ENCODE measurements around the gene RARB. TPM values are rescaled to one million over a fixed set of nuclear protein-coding genes. Genes with fewer than 3 reads are reported as not detected.

RARB gene
- total RNA-seq, 1 experiment from 2014 or later: not detected

DNA sequence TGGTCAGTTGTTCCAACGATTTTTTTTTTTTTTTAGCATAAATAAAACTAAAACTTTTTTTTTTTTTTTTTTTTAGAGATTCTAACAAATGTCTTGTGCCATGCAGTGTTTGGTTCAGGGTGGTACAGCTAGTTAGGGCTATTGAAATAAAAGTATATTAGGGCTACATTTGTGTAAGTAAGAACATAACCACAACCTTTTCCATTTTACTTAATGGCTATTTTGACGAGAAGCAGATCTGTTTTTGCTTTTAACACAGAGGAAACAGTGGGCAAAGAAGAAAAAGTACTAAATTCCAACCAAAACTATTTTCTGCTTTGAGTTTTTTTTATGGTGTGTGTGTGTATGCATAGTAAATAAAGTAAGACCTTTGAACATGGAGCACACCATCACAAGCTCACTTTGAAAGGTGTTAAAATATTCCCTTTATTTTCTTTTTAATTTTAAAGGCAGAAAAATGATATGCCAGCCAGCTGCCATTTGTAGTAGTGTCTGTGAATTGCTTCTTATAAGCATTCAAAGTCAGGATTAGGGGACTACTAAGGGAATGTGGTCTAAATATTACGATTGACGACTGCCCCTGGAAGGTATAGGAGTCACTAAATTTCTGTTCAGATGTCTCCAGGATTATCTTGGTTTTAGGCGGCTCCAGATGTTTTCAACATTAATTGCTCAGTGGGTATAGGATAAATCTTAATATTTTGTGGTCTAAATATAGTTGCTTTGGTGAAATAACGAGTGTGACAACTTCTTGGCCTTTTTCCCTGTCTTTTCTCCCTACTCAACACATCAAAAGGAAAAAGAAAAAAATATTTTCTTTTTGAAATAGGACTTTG, 3.1 kb downstream of the RARB start:
- intact Hi-C loops (cut with micrococcal nuclease): no loop called here
- Mint-ChIP-seq H3K4me1 (ENCODE audit: insufficient read depth, unreplicated experiment) (no peaks in the 10 kb centered on the region), H3K27me3 (ENCODE audit: insufficient read depth, unreplicated experiment) (peaks cover 31% of the 10 kb centered on the region), H3K27ac (ENCODE audit: low read depth, unreplicated experiment) (no peak overlapping the region), H3K9me3 (ENCODE audit: unreplicated experiment) (no peaks in the 10 kb centered on the region), H3K36me3 (ENCODE audit: insufficient read depth, unreplicated experiment) (no peaks in the 10 kb centered on the region), H3K4me3 (ENCODE audit: unreplicated experiment) (no peak overlapping the region)
- CTCF ChIA-PET: no interaction called here
- TF ChIP-seq, protein P1, sequence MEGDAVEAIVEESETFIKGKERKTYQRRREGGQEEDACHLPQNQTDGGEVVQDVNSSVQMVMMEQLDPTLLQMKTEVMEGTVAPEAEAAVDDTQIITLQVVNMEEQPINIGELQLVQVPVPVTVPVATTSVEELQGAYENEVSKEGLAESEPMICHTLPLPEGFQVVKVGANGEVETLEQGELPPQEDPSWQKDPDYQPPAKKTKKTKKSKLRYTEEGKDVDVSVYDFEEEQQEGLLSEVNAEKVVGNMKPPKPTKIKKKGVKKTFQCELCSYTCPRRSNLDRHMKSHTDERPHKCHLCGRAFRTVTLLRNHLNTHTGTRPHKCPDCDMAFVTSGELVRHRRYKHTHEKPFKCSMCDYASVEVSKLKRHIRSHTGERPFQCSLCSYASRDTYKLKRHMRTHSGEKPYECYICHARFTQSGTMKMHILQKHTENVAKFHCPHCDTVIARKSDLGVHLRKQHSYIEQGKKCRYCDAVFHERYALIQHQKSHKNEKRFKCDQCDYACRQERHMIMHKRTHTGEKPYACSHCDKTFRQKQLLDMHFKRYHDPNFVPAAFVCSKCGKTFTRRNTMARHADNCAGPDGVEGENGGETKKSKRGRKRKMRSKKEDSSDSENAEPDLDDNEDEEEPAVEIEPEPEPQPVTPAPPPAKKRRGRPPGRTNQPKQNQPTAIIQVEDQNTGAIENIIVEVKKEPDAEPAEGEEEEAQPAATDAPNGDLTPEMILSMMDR (IDR thresholded peaks at IDR 0.05; ENCODE audit: unreplicated experiment): no peak
- POLR2A ChIA-PET: no interaction called here
- BruUV-seq (replicated peaks): no TSS peak
- no peak for DNase-seq (ENCODE audit: unreplicated experiment)

DNA sequence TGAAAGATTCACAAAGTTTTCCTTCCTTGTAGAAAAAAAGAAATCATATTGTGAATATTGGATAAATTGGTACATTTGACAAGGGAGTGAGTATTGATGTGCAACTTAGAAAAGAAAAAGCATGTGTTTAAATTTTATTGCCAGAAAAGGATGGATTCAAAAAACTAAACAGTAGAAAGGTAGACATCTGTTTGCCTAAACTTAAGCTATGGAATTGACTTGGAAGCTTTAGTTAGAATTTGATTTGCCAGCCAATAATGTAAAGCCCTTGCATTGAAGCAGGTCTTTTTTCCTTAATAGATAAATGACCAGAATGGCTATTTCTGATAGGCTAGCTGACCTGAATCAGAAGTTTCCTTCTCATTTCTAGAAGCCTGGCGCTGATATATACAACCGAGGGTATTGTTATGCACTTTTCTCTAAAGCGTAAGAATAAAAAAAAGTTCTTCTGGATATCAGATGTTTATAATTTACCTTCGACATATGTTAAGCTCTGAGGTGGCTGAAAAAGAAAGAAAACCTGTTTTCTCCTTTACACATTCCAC, 4.2 kb downstream of the RARB start:
- CTCF ChIA-PET: interaction anchor here (0.9 to 1.5 kb wide), 2 partner anchors 9 to 11 kb away, joined by 3 to 8 read pairs; no protein-coding TSS in a partner anchor
- no peak for DNase-seq (ENCODE audit: unreplicated experiment)
- peaks cover 30% of the 10 kb centered on the region for H3K27me3 Mint-ChIP-seq (ENCODE audit: insufficient read depth, unreplicated experiment)
- H3K36me3 Mint-ChIP-seq (ENCODE audit: insufficient read depth, unreplicated experiment): no peaks in the 10 kb centered on the region
- POLR2A ChIA-PET: no interaction called here
- H3K9me3 Mint-ChIP-seq (ENCODE audit: unreplicated experiment): no peaks in the 10 kb centered on the region
- no peak overlapping the region for H3K27ac Mint-ChIP-seq (ENCODE audit: low read depth, unreplicated experiment)
- no TSS peak for BruUV-seq (replicated peaks)
- intact Hi-C loops (cut with micrococcal nuclease): no loop called here
- no peaks in the 10 kb centered on the region for H3K4me1 Mint-ChIP-seq (ENCODE audit: insufficient read depth, unreplicated experiment)
- no peak overlapping the region for H3K4me3 Mint-ChIP-seq (ENCODE audit: unreplicated experiment)
- TF ChIP-seq, protein P1 (IDR thresholded peaks at IDR 0.05; ENCODE audit: unreplicated experiment): no peak

DNA sequence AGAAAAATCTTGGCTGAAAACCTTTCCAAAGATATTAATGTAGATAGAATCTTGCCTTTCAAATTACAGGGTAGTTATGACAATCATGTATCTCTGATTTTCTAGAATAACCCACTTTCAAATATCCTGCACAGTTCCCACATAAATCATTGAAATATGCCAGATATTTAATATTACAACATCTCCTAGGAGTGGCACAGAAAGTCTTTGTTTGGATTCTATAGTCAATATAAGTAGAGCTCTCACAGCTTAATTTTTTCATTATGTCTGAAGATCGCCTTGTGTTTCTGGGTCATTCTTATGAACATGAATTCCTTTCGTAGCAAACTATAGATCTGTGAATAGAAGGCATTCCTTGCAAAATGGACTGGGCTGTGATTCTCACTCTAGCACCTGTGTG, 5.0 kb downstream of the RARB start:
- Mint-ChIP-seq H3K27ac (ENCODE audit: low read depth, unreplicated experiment) (no peak overlapping the region), H3K9me3 (ENCODE audit: unreplicated experiment) (no peaks in the 10 kb centered on the region), H3K27me3 (ENCODE audit: insufficient read depth, unreplicated experiment) (peaks cover 21% of the 10 kb centered on the region), H3K4me1 (ENCODE audit: insufficient read depth, unreplicated experiment) (no peaks in the 10 kb centered on the region), H3K36me3 (ENCODE audit: insufficient read depth, unreplicated experiment) (no peaks in the 10 kb centered on the region), H3K4me3 (ENCODE audit: unreplicated experiment) (no peak overlapping the region)
- POLR2A ChIA-PET: no interaction called here
- TF ChIP-seq, protein P1 (IDR thresholded peaks at IDR 0.05; ENCODE audit: unreplicated experiment): no peak
- no TSS peak for BruUV-seq (replicated peaks)
- CTCF ChIA-PET: interaction anchor here (0.7 to 1.5 kb wide), 2 partner anchors 8 to 355 kb away, joined by 3 to 8 read pairs; no protein-coding TSS in a partner anchor
- intact Hi-C loops (cut with micrococcal nuclease): no loop called here
- DNase-seq (ENCODE audit: unreplicated experiment): no peak

DNA sequence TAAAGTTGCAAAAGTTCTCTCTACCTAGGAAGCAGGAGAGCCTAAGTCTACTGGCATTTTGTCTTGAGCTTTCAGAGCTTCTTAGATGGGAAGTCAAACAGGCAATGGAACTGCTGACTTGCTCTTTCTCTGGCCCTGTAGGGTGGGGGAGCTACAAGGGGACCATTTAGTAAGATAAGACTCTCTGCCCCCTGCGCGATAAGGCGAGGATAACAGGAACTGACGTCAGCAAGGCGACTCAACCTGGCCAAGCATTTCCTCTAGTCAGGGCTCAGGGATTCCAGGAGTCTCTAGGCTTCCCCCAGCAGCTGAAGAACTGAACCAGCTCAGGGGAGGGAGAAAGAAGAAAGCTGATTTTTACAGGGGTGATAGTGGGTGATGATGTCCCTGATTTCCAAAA, 5.8 kb downstream of the RARB start:
- H3K27me3 Mint-ChIP-seq (ENCODE audit: insufficient read depth, unreplicated experiment): peaks cover 13% of the 10 kb centered on the region
- no peaks in the 10 kb centered on the region for H3K4me1 Mint-ChIP-seq (ENCODE audit: insufficient read depth, unreplicated experiment)
- TF ChIP-seq, protein P1 (IDR thresholded peaks at IDR 0.05; ENCODE audit: unreplicated experiment): no peak
- no TSS peak for BruUV-seq (replicated peaks)
- POLR2A ChIA-PET: no interaction called here
- no peaks in the 10 kb centered on the region for H3K36me3 Mint-ChIP-seq (ENCODE audit: insufficient read depth, unreplicated experiment)
- H3K4me3 Mint-ChIP-seq (ENCODE audit: unreplicated experiment): no peak overlapping the region
- CTCF ChIA-PET: interaction anchor here (0.7 kb wide), 2 partner anchors 9 to 356 kb away, joined by 3 read pairs; no protein-coding TSS in a partner anchor
- H3K9me3 Mint-ChIP-seq (ENCODE audit: unreplicated experiment): no peaks in the 10 kb centered on the region
- intact Hi-C loops (cut with micrococcal nuclease): no loop called here
- DNase-seq (ENCODE audit: unreplicated experiment): no peak
- no peak overlapping the region for H3K27ac Mint-ChIP-seq (ENCODE audit: low read depth, unreplicated experiment)
